DND-41 (cell line): ENCODE results near the gene SERPINA3.

Source experiments
- ATAC-seq: fragments of 200-7000 bp; cut with Tn5 transposase; 3 replicates; pipeline ENCODE4 v1.9.1; 2021; ENCODE audit warnings: low read depth; ENCODE audit not compliant: insufficient read depth
- DNase-seq: peaks from one replicate; pipeline ENCODE4 v3.0.0-alpha.2; 2020
- H2AFZ ChIP-seq: 2 replicates; pipeline ENCODE4 v1.6.0; 2012; ENCODE audit warnings: low read depth, low read length
- H3K27ac ChIP-seq: 2 replicates; pipeline ENCODE4 v1.5.1; 2012; ENCODE audit warnings: low read length, inconsistent platforms
- H3K27me3 ChIP-seq: fragments of 200-600 bp; sonication (generic); 2 replicates; pipeline ENCODE4 v1.6.0; 2012; ENCODE audit warnings: low read length, mild to moderate bottlenecking, inconsistent platforms; ENCODE audit not compliant: insufficient read depth, poor library complexity
- H3K36me3 ChIP-seq: 2 replicates; pipeline ENCODE4 v1.5.1; 2012; ENCODE audit warnings: low read length, inconsistent platforms; ENCODE audit not compliant: insufficient read depth
- H3K4me1 ChIP-seq: 2 replicates; pipeline ENCODE4 v1.5.1; 2012; ENCODE audit warnings: mild to moderate bottlenecking, low read length; ENCODE audit not compliant: insufficient read depth
- H3K4me2 ChIP-seq: 2 replicates; pipeline ENCODE4 v1.6.0; 2012; ENCODE audit warnings: mild to moderate bottlenecking, moderate library complexity, low read length, inconsistent platforms; ENCODE audit not compliant: insufficient read depth
- H3K4me3 ChIP-seq, 2 experiments: fragments of 200-600 bp in 1 of 2; shearing (Covaris generic) in 1 of 2; 2 replicates each; pipeline ENCODE4 v1.5.1; 2012 to 2016; ENCODE audit warnings: inconsistent platforms in 2 of 2, low read length in 2 of 2, mild to moderate bottlenecking in 2 of 2, low read depth in 1 of 2, moderate library complexity in 1 of 2
- H3K79me2 ChIP-seq: 2 replicates; pipeline ENCODE4 v1.6.0; 2012; ENCODE audit warnings: low read length, inconsistent platforms; ENCODE audit not compliant: insufficient read depth
- H3K9ac ChIP-seq: 2 replicates; pipeline ENCODE4 v1.6.0; 2012; ENCODE audit warnings: low read depth, mild to moderate bottlenecking, inconsistent platforms, low read length, moderate library complexity
- H3K9me3 ChIP-seq: 2 replicates; pipeline ENCODE4 v1.5.1; 2012; ENCODE audit warnings: low read length, moderate library complexity, mild to moderate bottlenecking, inconsistent platforms; ENCODE audit not compliant: insufficient read depth, severe bottlenecking
- H4K20me1 ChIP-seq: 2 replicates; pipeline ENCODE4 v1.6.0; 2012; ENCODE audit warnings: low read length; ENCODE audit not compliant: insufficient read depth
- EZH2 ChIP-seq: IDR thresholded peaks from 3 replicates; pipeline ENCODE4 v1.6.1; 2012; ENCODE audit warnings: borderline replicate concordance, low read depth, mild to moderate bottlenecking, moderate library complexity, low read length, inconsistent platforms; ENCODE audit not compliant: severe bottlenecking
- TF ChIP-seq, protein P1 (sequence below): IDR thresholded peaks from 2 replicates; pipeline ENCODE4 v1.5.1; 2012; ENCODE audit warnings: borderline replicate concordance, low read length, moderate library complexity, mild to moderate bottlenecking; ENCODE audit not compliant: poor library complexity, severe bottlenecking; ENCODE audit errors: extremely low read depth

The SERPINA3 gene

DNA sequence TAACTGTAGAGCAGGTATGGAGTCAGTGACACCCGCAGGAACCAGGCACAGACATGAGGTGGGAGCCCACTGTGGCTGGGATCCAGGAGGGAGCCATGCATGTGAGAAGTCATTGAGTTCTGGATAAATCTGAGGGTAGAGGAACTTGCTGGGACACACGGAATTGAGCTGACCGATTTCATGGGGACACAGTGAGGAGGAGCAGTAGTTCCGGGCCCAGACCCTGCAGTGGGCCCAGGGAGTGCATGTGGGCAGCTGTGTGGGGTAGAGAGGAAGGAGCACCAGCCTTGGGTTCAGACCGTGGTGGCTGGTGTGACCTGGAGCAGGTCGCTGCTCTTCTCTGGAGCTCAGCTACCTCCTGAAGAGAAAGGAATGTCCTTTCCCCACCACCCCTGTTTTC is 8.4 kb downstream of the SERPINA3 start:
- Histone ChIP-seq H3K27ac (no peak overlapping the region), H3K4me2 (no peak overlapping the region), H3K27me3 (no peaks in the 10 kb centered on the region), H3K4me1 (no peaks in the 10 kb centered on the region), H3K9me3 (peaks cover 18% of the 10 kb centered on the region), H3K4me3 (no peak overlapping the region), H3K79me2 (no peaks in the 10 kb centered on the region), H2AFZ (no peak overlapping the region), H3K9ac (no peak overlapping the region), H3K36me3 (no peaks in the 10 kb centered on the region), H4K20me1 (no peaks in the 10 kb centered on the region)
- DNase-seq, result no peak
- ATAC-seq, result no peak
- TF ChIP-seq, protein P1, sequence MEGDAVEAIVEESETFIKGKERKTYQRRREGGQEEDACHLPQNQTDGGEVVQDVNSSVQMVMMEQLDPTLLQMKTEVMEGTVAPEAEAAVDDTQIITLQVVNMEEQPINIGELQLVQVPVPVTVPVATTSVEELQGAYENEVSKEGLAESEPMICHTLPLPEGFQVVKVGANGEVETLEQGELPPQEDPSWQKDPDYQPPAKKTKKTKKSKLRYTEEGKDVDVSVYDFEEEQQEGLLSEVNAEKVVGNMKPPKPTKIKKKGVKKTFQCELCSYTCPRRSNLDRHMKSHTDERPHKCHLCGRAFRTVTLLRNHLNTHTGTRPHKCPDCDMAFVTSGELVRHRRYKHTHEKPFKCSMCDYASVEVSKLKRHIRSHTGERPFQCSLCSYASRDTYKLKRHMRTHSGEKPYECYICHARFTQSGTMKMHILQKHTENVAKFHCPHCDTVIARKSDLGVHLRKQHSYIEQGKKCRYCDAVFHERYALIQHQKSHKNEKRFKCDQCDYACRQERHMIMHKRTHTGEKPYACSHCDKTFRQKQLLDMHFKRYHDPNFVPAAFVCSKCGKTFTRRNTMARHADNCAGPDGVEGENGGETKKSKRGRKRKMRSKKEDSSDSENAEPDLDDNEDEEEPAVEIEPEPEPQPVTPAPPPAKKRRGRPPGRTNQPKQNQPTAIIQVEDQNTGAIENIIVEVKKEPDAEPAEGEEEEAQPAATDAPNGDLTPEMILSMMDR, result no peak
- TF ChIP-seq EZH2, result no peak

DNA sequence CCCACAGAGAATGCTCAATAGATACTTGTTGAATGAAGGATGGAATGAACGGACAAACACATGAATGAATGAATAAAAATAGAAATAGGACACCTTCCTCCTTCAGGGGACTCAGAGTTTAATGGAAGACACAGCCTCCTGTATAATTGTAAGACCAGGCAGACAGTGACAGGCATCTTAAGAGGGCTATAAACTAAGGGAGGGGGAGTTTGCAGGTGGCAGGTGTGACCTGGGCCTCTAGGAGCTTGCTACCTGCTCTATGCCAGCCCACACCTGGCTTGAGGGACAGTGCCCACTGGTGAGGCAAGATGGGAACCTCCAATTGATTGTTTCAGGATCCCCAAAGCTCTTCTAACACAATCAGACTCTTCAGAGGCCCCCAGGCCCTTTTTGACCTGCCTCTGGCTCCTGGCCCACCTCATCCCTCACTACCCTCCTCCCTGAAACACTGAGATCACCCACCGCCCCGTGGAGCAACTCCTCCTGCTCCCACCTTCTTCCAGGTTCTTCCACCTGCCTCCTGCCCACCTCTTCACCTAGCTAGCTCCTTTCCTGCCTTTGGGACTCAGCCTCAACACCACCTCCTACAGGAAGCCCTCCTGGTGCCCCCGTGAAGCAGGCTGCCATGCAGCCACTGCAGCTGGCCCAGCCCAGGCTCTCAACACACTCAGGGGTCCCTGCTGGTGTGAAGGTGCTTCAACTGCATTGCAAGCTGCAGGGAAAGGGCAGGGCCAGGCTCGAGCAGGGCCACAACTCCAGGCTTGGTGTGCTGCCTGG is 9.4 kb downstream of the SERPINA3 start:
- no peak overlapping the region for H3K9ac ChIP-seq
- no peaks in the 10 kb centered on the region for H3K79me2 ChIP-seq
- no peaks in the 10 kb centered on the region for H3K36me3 ChIP-seq
- H3K27me3 ChIP-seq, result no peaks in the 10 kb centered on the region
- peaks cover 18% of the 10 kb centered on the region for H3K9me3 ChIP-seq
- DNase-seq, result no peak
- no peaks in the 10 kb centered on the region for H3K4me1 ChIP-seq
- no peak overlapping the region for H2AFZ ChIP-seq
- no peak overlapping the region for H3K4me3 ChIP-seq
- H3K4me2 ChIP-seq, result no peak overlapping the region
- ATAC-seq, result no peak
- no peak overlapping the region for H3K27ac ChIP-seq
- TF ChIP-seq, protein P1, result no peak
- TF ChIP-seq EZH2, result no peak
- no peaks in the 10 kb centered on the region for H4K20me1 ChIP-seq

DNA sequence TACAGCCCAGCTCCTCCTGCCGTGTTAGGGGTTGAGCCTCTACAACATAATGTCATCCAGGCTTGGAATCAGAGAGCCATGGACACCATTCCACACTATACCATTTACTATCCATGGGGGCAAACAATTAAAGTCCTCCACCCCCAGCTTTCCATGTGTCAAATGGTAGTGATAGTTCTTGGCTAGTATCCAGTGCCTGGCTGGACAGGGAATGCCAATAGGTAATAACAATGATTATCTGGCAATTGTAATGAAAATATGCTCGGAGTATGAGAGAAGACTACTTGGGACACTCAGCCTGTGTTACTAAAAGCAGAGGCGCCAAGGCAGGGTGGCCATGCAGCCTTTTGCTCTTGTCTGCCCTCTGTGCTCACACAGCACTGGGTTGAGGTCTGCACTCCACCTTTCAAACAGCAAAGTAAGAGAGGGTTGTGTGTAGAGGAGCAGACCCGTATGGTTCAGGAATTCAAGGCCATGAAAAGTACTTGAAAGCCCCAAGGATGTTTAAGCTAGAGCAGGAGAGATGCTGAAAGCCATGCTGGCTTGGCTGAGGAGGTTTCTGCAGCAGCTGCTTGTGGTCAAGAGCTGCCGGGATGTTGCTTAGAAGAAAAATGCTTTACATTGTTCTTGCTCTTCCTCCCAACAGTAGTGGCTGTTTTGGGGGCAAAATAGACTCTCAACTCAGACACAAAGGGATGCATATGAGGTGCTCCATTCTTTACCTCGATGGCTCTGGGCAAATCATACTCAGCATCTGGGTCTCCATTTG is 10.6 kb downstream of the SERPINA3 start:
- no peaks in the 10 kb centered on the region for H3K79me2 ChIP-seq
- no peak overlapping the region for H3K4me2 ChIP-seq
- TF ChIP-seq, protein P1, result no peak
- no peak for TF ChIP-seq EZH2
- no peak overlapping the region for H2AFZ ChIP-seq
- peaks cover 15% of the 10 kb centered on the region for H3K9me3 ChIP-seq
- no peak overlapping the region for H3K4me3 ChIP-seq
- DNase-seq (no peak), ATAC-seq (no peak)
- no peak overlapping the region for H3K27ac ChIP-seq
- H4K20me1 ChIP-seq, result no peaks in the 10 kb centered on the region
- no peaks in the 10 kb centered on the region for H3K27me3 ChIP-seq
- H3K9ac ChIP-seq, result no peak overlapping the region
- H3K36me3 ChIP-seq, result no peaks in the 10 kb centered on the region
- H3K4me1 ChIP-seq, result no peaks in the 10 kb centered on the region
